GM19023 (cell line): ENCODE results near the gene ODF4.
"Not testable (repeated sequence)": the region's sequence is repeated elsewhere in the genome, so short reads cannot be mapped to it uniquely, and the experiment has no call there.

Experiments used
- ATAC-seq: cut with Tn5 transposase; IDR thresholded peaks from one replicate; pipeline ENCODE4 v1.9.1; 2021; ENCODE audit warnings: mild to moderate bottlenecking, moderate library complexity; ENCODE audit not compliant: unreplicated experiment

The ODF4 gene

GRCh38 chr17:8392674-8393469 is 53.2 kb downstream of the ODF4 start:
- no peak for ATAC-seq

GRCh38 chr17:8393470-8394231 is 54.0 kb downstream of the ODF4 start:
- ATAC-seq: no peak

GRCh38 chr17:8394497-8394896 is 54.9 kb downstream of the ODF4 start:
- ATAC-seq: not testable (repeated sequence)
